HG02610 (cell line): ENCODE results near the gene GALNT2.

Experiments used
- ATAC-seq: cut with Tn5 transposase; IDR thresholded peaks from one replicate; pipeline ENCODE4 v1.9.1; 2021; ENCODE audit warnings: mild to moderate bottlenecking, moderate library complexity; ENCODE audit not compliant: unreplicated experiment

Gene GALNT2

DNA sequence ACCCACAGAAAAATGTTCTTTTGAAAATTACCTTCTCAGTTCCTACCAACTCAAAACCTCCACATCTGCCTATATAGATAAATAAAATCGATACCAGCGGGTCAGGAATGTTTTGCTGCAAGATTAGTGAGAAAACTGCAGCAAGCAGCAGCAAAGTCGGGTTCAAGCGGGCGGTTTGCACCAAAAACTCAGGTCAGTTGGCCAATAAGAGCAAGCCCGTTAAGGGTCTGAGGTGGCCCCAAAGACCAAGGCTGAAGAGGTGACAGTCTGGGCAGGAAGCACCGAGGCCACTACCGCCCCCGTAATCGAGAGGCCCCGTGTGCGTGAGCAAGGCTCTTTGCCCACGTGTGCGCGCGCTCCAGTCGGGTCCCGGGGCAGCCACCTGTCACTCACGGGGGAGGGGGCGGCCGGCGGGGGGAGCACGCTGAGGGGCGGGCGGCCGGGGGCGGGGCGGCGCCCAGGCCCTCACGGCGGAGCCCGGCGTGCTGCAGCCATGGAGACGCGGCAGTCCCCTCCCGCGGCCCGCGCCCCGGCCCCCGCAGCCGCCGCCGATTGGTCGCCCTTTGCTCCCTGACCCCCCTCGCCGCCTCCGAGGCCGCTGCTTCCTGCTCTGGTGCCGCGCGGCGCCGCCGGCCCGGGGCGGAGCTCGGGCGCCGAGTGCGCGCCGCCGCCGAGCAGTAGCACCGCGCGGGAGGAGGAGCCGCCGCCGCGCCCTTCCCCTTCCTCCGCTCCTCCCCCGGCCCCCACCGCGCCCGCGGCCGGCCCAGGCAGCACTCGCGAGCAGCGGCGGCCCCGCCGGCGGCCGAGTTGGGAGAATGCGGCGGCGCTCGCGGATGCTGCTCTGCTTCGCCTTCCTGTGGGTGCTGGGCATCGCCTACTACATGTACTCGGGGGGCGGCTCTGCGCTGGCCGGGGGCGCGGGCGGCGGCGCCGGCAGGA is at the start of gene GALNT2:
TSS of gene GALNT2 (plus strand) at position 773 of the 939 bp plus-strand sequence. CDS start at position 816, 43 bp downstream.
- ATAC-seq, result peak; percentile 93

DNA sequence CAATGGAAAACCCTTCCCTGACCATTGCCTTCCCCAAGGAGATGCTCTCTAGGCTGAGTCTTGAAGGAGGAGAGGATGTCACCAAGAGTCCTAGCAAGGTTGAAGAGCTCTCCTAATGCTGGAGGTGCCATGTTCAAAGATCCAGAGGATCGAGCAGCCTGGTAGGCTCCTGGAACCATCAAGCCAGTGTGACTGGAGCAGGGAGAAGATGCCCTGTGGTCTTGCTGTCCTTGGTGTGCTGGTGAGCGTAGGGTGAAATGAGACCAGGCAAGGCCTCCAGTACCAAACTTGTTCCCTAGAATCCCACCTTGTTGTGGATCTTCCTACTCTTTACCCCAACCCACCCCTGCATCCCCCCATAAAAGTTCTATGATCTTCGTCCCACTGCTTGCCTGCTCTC is 46.6 kb upstream of the GALNT2 start:
- no peak for ATAC-seq

DNA sequence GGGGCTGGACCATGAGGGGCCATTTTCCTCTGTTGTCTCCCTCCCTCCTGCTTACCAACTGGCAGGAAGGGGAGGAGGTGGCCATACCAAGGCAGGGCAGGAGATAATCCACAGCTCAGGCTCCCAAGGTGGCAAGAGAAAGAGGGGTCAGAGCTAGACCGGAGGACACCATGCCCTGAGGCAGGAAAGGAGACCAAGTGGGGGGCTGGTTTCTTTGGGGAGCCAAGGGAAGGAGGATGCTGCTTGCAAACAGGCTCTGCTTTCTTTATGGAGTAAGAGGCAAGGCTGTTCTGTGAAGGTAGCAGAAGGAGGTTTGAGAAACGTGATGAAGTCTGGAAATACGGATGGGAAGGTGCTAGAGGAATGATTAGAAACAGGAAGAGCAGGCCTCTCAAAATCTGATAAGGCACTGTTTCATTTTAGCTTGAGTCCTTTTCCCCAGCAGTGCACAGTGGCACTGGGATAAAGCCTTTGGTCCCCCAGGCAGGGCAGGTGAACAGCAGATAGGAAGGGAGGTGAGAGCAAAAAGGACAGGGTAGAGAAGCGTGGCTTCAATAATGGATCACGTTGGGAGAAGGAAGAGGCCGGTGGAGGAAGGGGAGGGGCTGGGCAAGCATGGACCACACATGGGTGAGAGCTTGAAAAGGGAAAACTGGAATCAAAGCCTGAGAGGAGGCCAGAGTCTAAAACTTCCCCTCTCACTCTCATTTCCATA is 44.2 kb upstream of the GALNT2 start:
- ATAC-seq, result no peak

DNA sequence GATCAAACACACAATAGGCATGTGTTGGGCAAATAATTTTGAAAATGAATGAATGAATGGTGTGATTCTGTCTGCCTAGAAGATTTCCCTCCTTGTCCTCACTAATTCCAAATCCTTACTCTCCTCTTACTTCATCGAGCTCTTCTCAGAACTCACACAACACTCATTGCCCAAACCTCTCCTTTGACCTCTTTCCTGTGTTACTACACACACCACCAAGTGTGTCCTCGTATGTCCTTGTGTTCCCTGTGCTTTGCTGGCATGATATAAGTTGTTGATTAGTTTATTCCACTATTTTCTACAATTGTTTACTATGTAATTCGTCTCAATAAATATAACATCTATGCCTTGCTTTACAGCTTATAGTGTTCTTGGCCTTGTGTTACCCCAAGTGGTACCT is 41.4 kb upstream of the GALNT2 start:
- ATAC-seq, result no peak

DNA sequence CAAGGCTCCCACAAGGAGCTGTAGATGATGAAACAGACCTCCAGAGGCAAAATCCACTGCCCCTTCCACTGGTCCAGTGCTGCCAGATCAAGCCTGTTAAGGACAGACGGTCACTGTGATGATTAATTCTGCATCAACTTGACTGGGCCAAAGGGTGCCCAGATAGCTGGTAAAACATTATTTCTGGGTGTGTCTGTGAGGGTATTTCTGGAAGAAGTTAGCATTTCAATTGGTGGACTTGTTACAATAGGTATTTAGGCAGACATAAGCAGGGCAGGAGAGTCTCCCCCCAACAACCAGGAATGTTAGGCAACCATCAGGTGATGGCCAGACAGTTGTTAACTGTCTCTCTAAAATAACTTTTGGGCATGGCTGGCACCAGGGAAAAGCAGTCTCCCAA is 40.9 kb upstream of the GALNT2 start:
- ATAC-seq, result no peak

DNA sequence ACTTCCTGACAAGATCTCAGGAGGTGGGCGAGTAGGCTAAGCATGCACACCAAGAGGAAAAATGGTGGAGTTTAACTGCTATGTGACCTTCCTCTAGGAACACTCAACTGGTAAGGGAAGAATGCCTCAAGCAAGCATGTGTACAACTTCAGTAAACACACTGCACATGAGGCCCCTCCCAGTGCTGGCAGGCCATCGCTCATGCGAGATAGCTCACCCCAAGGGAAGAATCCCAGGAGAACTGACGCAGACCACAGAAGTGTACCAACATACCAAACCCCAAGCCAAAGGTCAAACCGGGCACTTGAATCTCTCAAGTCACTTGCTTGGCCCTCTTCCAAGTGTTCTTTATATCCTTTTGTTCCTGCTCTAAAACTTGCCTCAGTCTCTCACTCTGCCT is 40.5 kb upstream of the GALNT2 start:
- no peak for ATAC-seq

DNA sequence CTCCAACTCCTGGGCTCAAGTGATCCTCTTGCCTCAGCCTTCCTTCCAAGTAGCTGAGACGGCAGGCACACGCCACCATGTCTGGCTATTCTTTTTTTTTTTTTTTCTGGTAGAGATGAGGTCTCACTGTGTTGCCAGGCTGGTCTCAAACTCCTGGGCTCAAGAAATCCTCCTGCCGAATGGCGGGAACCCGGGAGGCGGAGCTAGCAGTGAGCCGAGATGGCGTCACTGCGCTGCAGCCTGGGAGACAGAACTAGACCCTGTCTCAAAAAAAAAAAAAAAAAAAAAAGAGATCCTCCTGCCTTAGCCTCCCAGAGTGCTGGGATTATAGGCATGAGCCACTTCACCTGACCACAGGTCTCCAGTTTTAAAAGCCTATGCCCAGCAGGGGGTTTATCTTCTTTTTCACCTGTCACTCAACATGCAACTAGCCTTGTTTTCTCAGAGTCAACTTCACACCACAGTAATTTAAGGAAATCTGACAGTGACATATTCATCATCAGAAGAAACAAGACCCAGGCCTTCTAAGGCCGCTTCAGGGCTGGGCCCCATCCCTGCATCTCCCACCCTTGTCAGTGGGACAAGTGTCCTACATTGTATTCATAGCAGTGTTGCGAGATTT is 38.3 kb upstream of the GALNT2 start:
- ATAC-seq, result no peak

DNA sequence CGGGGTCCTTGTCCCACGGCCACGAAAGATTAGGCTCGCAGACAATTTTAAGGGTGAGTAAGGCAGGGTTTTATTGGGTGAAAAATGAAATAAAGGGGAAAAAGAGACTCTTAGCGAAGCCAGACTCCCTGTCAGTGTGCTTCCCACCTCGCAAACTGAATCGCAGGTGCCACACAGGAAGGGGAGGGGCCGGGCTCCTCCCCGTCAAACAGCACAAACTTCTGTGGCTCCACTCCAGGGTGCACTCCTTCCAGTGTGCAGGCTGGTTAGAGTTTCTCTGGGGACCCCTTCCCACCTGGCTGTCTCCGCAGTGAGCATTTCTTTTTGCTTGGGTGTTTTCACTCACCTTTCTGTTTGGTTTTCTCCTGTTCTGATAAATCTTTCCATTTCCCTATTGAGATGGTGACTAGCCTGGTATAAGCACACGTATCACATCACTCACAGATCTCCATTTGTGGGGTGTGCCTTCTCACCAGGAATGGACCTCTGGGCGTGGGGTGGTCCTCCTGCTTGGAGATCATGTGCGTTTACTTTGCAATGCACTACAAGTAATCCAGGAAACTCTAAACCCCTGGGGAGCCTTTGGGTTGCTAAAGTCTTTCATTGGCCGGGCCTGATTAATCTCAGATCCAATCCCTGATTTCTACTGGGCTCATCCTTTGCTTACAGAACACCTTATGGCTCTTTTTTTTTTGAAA is 37.6 kb upstream of the GALNT2 start:
- no peak for ATAC-seq

DNA sequence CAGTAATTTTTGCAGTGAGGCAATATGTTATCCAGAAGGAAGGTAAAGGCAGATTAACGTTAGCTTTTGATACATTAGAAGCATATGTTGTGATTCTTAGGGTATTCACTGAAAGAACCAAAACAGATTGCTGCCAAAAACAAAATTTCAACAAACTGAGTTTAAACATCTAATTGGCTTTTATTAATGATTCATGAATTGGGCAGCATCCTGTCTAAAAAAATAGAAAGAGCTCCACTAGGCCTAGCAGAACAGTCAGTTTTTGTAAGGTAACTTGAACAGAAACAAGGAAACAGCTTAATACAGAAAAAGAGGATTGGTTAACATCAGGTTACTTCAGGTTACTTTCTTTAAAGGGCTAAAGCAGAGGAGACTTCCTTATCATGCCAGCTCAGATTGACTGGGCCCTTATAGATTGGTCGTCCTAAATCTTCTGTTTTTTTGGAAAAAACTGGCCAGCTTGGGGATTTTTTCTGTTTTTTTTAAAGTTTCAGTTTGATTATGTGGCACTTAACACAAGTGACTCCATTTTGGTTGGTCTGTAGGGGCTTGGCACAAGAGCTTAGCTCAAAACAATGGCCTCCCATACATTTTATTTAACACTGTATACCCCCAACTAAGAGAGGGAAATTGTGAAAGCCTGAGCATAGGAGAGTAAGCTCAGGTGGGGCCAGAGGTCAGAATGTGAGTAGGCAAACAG is 36.8 kb upstream of the GALNT2 start:
- ATAC-seq, result no peak

DNA sequence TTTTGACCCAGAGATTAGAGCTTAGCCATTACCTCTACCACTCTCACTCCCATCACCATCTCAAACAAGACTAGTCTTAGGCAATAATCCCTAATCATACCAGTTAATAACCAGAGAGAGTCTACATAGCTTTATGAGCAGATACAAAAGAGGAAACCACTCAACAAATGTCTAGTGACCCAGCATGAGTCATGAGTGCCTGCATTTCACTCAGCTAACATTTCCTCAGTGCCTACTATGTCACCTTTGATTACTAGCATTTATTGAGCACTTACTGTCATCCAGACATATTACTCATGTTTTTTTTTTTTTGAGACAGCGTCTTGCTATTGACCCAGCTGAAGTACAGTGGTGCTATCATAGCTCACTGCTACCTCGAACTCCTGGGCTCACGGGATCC is 35.9 kb upstream of the GALNT2 start:
- no peak for ATAC-seq

DNA sequence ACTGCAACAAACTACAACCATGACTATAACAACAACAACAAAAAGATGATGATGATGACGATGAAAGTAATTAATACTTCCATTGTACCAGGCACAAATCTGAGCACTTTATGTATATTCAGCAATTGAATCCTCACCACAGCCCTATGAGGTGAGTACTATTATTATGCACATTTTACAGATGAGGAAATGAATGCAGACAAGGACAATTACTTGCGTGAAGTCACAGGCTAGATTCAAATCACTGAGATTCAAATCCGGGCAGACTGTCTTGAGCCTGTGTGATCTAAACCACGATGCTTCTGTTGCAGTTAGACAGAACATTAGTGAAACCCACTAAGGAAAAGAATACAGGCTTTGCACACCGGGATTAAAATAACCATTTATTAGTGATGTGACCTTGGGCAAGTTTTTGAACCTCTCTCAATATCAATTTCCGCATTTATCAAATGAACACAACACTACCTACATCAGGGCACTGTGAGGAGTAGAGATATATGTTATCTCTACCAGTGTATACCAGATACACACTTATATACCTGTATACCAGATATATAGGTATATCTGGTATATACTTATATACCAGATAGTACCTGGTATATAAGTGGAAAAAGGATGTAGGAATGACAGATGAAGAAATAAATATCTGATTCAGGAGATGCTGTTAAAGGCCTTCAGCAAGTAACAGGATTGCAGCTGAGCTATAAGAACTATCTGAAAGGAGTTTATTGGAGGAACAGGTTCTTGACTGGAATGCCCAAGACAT is 34.3 kb upstream of the GALNT2 start:
- no peak for ATAC-seq

DNA sequence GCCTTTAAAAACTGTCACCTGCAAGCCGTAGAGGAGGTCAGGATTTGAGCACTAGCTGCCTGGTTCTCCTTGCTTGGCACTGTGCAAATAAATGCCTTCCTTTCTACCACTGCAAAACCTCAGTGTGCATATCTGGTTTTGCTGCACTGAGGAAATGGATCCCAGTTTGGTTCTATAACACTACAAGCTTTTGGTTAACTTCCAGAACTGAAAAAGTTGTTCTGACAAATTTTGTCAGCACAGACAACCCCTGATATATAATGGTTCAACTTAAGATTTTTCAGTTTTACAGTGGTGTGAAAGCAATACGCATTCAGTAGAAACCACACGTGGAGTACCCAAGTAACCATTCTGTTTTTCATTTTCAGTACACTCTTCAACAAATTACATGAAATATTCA is 29.8 kb upstream of the GALNT2 start:
- no peak for ATAC-seq

DNA sequence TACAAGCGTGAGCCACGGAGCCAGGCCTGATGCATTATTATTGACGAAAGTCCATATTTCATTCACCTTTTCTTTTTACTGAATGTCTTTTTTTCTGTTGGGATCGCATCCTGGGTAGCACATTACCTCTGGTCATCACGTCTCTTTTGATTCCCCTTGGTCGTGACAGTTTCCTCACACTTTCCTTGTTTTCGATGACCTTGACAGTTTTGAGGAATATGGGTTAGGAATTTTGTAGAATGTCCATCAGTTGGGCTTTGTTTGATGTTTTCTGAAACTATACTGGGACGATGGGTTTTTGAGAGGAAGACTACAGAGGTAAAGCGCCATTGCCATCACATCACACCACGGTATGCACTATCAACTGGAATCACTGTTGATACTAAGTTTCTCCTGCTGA is 26.6 kb upstream of the GALNT2 start:
- no peak for ATAC-seq

DNA sequence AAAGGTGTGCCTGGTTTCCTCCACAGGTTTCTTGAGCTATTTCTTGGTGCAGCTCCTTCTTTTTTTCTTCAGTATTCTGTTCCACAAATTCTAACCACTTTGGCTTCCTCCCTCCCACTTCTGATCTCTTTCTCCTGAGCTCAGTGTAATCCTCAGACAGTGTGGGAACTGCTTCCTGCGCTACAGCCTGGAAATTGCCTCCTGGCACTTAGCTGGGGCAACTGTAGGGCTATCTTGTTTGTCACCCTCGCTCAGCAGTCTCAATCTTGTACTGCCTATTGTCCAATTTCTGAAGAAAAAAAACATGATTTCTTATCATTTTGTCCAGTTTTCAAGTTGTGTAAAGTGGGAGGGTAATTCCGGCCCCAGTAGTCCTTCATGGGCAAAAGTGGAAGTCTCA is 24.0 kb upstream of the GALNT2 start:
- no peak for ATAC-seq

DNA sequence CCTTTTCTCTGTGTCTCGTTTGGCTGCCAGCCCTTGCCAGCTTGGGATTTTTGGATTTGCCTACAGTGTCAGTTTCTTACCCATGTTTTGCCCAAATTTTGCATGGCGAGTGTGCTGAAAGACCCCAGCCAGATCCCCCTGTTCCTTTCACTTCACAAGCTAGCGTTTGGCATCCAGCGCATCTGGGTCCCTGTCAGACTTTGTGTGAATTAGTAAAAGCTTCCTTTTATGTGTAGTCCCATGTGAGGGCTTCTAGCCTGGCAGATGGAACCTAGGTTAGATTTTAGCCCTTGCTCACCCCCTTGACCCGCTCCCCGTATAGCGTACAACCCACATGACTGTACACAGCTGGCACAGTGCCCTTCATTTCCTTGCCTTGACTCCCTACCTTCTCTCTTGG is 22.3 kb upstream of the GALNT2 start:
- ATAC-seq, result no peak

DNA sequence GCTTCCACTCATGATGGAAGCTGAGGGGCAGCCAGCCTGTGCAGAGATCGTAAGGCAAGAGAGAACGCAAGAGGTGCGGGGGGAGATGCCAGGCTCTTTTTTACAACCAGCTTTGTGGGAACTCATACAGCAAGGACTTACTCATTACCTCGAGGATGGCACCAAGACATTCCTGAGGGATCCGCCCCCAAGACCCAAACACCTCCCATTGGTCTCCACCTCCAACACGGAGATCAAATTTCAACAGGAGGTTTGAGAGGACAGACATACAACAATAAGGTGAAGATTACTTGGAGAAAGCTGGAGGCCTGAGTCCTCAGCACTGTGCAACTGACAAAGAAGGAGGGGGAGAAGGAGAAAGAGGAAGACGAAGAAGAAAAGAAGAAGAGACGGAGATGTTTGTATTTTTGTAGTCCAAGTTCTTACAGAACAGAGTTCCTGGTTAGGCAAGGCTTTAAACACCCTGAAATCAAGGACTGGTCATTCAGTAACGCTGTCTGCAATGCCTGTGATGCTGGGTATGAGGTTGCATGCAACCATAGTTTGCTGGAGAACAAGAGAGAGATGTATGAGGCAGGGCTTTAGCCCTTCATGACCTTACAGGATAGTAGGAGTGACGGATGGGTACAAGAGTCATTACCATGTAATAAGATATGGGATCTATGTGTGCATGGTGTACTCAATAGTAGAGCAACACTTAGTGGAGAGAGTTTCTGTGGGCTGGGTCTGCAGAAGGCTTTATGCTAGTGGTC is 19.7 kb upstream of the GALNT2 start:
- no peak for ATAC-seq

DNA sequence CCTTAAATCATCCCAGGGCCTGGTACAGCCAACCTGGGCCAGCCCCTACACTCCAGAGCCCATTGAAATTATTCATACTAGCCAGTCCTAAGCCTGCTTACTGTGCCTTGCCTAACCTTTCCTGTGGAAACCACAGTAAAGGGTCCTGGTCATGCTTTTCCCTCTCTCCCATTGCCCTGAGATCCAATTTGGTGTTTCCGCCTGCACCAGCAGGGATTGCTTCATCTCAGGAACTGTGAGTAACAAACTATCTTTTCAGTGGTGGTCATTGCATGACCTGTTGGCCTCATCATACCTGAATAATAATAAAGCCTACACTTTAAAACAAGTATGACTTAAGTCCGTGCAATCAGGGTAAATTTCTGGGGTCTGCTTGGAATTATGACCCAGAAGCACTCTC is 18.7 kb upstream of the GALNT2 start:
- no peak for ATAC-seq

DNA sequence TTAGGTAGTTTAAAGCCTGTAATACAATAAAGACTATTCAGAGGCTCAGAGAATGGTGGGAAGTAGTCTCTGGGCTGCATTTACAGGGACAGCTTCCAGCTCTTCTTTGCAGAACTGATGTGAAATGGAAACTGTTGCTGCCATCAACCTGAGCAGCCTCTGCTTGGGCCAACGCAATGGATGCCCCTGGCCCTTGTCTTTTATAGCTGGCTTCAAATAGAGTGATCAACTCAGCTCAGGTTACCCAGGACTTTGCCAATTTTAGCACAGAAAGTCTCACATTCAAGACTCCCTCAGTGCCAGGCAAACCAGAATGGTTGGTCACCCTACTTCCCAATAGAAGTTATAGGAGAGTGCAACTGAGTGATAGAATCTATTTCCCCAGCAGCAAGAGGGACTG is 18.1 kb upstream of the GALNT2 start:
- ATAC-seq, result no peak

DNA sequence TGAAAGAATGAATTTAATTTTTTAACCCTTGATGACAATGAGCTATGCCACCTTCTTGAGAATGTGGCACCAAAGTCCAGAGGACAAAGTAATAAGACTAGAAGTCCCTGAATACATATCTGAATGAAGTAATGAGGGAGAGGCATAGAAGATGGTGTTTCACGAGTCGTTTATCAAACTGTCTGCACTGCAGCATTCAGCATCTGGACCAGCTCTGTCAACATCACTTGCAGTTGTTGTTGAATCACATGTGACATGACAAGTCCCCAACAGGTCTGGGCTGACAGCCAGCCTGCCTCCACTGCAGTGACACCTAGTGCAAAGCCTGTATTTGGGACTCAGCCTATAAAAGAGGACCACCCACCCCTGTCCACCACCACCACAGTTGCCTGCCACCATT is 17.3 kb upstream of the GALNT2 start:
- no peak for ATAC-seq
